DMS 273 (cell line): ENCODE data around the gene USP27X.

Experiments used
- DNase-seq: peaks from one replicate; lab custom pipeline; 2025; ENCODE audit not compliant: unreplicated experiment; lab: John Stamatoyannopoulos, UW

Gene USP27X

GRCh38 chrX:49880668-49881067 lies 1.4 kb downstream of the USP27X start:
- no peak for DNase-seq

DNA sequence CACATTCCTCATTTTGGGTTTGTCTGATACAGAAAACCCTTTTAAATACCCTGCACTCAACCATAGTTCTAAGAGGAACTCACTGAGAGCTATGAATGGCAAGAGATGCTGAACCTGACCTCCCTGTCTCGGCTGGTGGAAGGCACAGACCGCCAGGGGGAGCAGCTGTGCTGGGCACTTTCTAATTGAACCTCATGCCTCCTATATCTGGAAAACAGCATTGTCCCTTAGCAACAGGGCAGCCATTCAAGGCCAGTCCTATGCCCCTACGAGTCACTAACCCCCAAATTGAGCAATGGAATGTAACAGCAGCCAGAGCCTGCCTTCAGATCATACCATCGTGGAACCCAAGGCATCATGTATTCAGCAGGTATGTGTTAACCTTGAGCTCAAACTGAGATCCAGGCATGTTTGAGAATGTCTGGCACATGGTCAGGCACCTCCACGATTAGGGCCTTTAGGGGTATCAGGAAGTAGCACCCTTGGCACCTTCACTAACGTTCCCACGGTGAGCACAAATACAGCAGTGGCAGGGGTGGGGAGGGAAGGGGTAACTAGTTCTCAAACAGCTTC lies 5.1 kb downstream of the USP27X start:
- DNase-seq: peak; percentile 82

DNA sequence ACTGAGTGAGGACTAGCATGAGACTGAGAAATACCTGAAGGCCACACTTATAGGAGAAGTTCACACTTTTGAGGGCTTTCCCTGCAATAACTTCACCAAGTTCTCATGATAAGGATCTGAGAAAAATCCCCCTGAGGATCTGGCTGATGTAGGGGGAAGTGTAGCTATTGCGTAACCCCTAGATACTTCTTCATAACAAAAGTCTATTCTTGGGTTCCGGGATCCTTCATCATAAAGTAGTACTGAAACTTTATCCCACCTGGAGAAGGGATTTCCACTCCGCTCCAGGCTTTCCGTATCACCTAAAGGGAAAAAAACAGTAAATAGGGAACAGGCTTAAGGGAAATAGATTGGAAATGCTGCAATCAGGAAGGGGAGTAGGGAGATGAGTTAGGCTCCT lies 13.3 kb downstream of the USP27X start:
- DNase-seq: no peak

DNA sequence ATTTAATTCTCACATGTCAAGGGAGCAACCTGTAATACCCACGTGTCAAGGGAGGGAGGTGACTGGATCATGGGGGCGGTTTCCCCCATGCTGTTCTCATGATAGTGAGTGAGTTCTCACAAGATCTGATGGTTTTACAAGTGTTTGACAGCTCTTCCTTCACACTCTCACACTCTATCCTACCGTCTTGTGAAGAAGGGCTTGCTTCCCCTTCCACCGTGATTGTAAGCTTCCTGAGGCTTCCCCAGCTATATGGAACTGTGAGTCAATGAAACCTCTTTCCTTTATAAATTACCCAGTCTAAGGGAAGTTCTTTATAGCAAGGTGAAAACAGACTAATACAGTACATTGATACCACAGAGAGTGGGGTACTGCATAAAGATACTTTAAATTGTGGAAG lies 17.7 kb downstream of the USP27X start:
- DNase-seq: no peak

DNA sequence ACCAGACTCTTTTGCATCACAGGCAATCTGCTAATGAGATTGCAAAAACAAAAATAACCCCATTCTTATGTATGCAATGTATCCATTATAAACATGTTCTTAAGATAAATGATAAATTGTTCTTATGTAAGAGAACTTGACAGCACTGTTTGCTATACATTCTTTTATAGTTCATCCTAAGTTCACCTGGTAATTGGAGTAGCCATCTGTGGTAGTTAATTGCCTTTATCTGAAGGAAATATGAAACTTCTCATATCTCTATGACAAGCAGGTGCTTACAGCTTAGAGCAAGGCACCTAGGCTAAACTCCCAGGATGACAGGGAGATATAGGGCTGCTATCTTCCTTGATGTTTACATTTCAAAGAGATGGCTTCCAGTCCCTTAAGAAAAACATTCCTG lies 21.8 kb downstream of the USP27X start:
- DNase-seq: no peak

DNA sequence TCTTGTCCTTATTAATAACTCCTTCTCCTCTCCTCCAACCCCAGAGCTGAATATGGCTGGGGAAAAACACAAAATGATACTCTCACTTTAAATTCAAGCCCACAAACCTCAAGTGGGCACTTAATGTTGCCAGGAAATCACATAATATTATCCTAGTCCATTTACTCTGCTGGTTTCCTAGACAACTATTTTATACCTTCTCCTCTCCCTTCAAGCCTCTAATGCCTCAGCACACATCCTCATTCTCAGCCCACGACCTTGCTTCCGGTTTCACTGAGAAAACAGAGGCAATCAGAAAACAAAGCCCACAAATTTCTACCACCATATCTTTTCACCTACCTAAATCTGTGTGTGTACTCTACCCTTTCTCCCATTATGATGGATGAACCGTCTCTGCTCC lies 31.1 kb downstream of the USP27X start:
- no peak for DNase-seq

- no peak for DNase-seq
Observed at GRCh38 chrX:49912086-49912485, 32.8 kb downstream of the USP27X start.

- no peak for DNase-seq
Observed at GRCh38 chrX:49912861-49913260, 33.6 kb downstream of the USP27X start.

DNA sequence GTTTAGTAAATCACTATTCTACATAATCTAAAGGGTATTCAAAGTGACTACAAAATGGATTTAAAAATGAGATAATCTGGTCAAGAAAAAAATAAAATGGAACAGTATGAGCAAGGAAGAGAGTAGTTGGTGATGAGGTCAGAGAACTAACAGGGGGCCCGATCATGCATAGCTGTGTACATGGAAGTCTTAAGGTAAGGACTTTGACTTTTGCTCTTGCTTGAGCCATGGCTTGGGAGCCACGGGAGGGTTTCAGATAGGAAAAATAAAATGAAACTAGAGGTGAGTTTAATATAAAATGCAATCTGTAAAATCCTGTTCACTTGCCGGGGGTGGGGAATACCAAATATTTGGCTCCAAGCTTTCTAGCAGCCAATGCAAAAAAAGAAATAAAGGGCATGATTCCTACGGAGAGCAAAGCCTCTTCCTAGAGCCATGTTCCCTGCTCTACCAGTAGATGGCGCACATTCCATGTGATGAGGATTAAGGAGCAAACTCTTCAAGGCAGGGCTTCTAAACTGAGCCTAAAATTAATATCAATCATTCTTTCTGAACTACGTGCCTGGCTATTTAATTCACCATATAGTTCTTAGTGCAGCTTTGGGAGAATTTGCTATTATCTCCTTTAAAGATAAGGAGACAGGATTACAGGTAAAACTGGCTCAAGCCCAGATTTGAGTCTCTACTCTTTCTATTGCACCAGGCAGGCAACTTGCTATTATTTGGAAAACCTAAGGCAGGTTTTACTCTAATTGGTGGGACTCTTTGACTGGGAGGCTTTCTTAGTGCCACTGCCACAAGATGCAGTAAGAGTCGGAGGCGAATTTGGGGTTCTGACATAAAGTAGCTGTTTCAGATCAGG lies 36.3 kb downstream of the USP27X start:
- peak; percentile 81 for DNase-seq

- peak; percentile 61 for DNase-seq
Observed at GRCh38 chrX:49919617-49920016, 40.3 kb downstream of the USP27X start.

- no peak for DNase-seq
Observed at GRCh38 chrX:49921109-49921508, 41.8 kb downstream of the USP27X start.

GRCh38 chrX:49922291-49923241 lies 43.3 kb downstream of the USP27X start, which contains the start of gene CLCN5:
CLCN5 (plus strand) TSS chrX:49922596; CDS start chrX:49925299, 2,703 bp downstream.
- DNase-seq: peak; percentile 97

- DNase-seq: peak; percentile 54
Observed at GRCh38 chrX:49925176-49925575, 45.9 kb downstream of the USP27X start.

DNA sequence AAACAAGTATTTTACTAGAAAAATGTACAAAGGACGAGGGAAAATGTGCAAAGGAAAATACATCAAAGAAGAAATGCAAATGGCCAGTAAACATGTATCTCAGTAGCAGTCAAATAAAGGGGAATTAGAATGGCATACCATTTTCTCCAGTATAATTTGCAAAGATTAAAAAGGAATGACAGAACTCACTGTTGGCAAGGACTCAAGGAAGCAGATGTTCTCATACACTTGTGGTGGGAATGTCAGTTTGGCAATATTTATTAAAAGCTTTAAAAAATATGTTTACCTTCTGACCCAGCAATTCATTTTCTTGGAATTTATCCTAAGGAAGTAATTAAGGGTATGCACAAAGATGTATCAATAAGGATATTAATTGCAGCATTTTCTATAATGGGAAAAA lies 50.8 kb downstream of the USP27X start:
- peak; percentile 75 for DNase-seq
